NCI-H748 treated with DMSO at 0.1 percent for 48 hours (cell line): ENCODE measurements around the gene ZFHX2.

Source experiments
- DNase-seq: peaks from one replicate; lab custom pipeline; 2025; lab: John Stamatoyannopoulos, UW

Gene ZFHX2

GRCh38 chr14:23518709-23519108 is 32.9 kb downstream of the ZFHX2 start:
- DNase-seq: no peak

GRCh38 chr14:23517650-23518326 is 33.8 kb downstream of the ZFHX2 start:
- no peak for DNase-seq

- no peak for DNase-seq
Observed at GRCh38 chr14:23514644-23514957, 37.0 kb downstream of the ZFHX2 start.

- no peak for DNase-seq
Observed at GRCh38 chr14:23513818-23514643, 37.5 kb downstream of the ZFHX2 start.

- DNase-seq: no peak
Observed at GRCh38 chr14:23513005-23513817, 38.4 kb downstream of the ZFHX2 start.

- peak; percentile 34 for DNase-seq
Observed at GRCh38 chr14:23512156-23512555, 39.4 kb downstream of the ZFHX2 start.

GRCh38 chr14:23494223-23494622 is 57.3 kb downstream of the ZFHX2 start:
- DNase-seq: no peak

- DNase-seq: peak; percentile 4
Observed at GRCh38 chr14:23492618-23493272, 58.8 kb downstream of the ZFHX2 start.

- no peak for DNase-seq
Observed at GRCh38 chr14:23487216-23487615, 64.3 kb downstream of the ZFHX2 start.

- DNase-seq: no peak
Observed at GRCh38 chr14:23486036-23486435, 65.5 kb downstream of the ZFHX2 start.

GRCh38 chr14:23485326-23485725 is 66.2 kb downstream of the ZFHX2 start:
- no peak for DNase-seq

GRCh38 chr14:23483236-23483854 is 68.2 kb downstream of the ZFHX2 start:
- peak; percentile 11 for DNase-seq

GRCh38 chr14:23482823-23483148 is 68.8 kb downstream of the ZFHX2 start:
- no peak for DNase-seq

GRCh38 chr14:23481979-23482822 is 69.4 kb downstream of the ZFHX2 start:
- DNase-seq: no peak

- no peak for DNase-seq
Observed at GRCh38 chr14:23481362-23481970, 70.1 kb downstream of the ZFHX2 start.

GRCh38 chr14:23478109-23478759 is 73.3 kb downstream of the ZFHX2 start:
- DNase-seq: peak; percentile 31

- no peak for DNase-seq
Observed at GRCh38 chr14:23470947-23471346, 80.6 kb downstream of the ZFHX2 start.
